ENCODE data around the gene TRIM69.
"Not testable (repeated sequence)": the region's sequence is repeated elsewhere in the genome, so short reads cannot be mapped to it uniquely, and the experiment has no call there.

The TRIM69 gene

GRCh38 chr15:44716983-44717602, 19.2 kb upstream of the TRIM69 start:
- DNase-seq, result no peak

GRCh38 chr15:44718180-44718926, 18.0 kb upstream of the TRIM69 start:
- no peak for DNase-seq

- DNase-seq, result no peak
These were observed 17.4 kb upstream of the TRIM69 start for GRCh38 chr15:44718927-44719292.

- peak; percentile 70 for DNase-seq
These were observed 16.9 kb upstream of the TRIM69 start for GRCh38 chr15:44719293-44719999.

- DNase-seq, result not testable (repeated sequence)
These were observed 16.3 kb upstream of the TRIM69 start for GRCh38 chr15:44720000-44720435.

- DNase-seq, result no peak
These were observed 15.7 kb upstream of the TRIM69 start for GRCh38 chr15:44720460-44721176.

GRCh38 chr15:44722011-44722410, 14.3 kb upstream of the TRIM69 start:
- no peak for DNase-seq

- no peak for DNase-seq
These were observed 10.2 kb upstream of the TRIM69 start for GRCh38 chr15:44726136-44726535.

GRCh38 chr15:44726568-44727484, 9.5 kb upstream of the TRIM69 start:
- DNase-seq, result peak; percentile 88

- peak; percentile 48 for DNase-seq
These were observed 8.7 kb upstream of the TRIM69 start for GRCh38 chr15:44727485-44728231.

- DNase-seq, result not testable (repeated sequence)
These were observed 8.1 kb upstream of the TRIM69 start for GRCh38 chr15:44728232-44728575.

- DNase-seq, result peak; percentile 97
These were observed 7.5 kb upstream of the TRIM69 start for GRCh38 chr15:44728576-44729407.

- no peak for DNase-seq
These were observed 6.8 kb upstream of the TRIM69 start for GRCh38 chr15:44729408-44730127.

GRCh38 chr15:44734839-44735481, 1.4 kb upstream of the TRIM69 start:
- no peak for DNase-seq

- DNase-seq, result no peak
These were observed 697 bp upstream of the TRIM69 start for GRCh38 chr15:44735482-44736180.

GRCh38 chr15:44738340-44738984, 2.1 kb downstream of the TRIM69 start:
- peak; percentile 62 for DNase-seq

GRCh38 chr15:44739222-44739847, 3.0 kb downstream of the TRIM69 start:
- not testable (repeated sequence) for DNase-seq
